Effector CD8-positive, alpha-beta T cell (primary cell): ENCODE measurements around the gene CC2D1A.

Experiments
- DNase-seq: peaks from one replicate; lab custom pipeline; 2025; lab: John Stamatoyannopoulos, UW

CC2D1A gene

GRCh38 chr19:13937479-13938300, 31.7 kb downstream of the CC2D1A start:
- DNase-seq, result no peak

- DNase-seq, result no peak
Measured at GRCh38 chr19:13938301-13939064, 32.5 kb downstream of the CC2D1A start, which contains the start of gene PODNL1. TSS of gene PODNL1 (minus strand) at chr19:13938417. CDS start at chr19:13938181, 236 bp downstream.

- DNase-seq, result no peak
Measured at GRCh38 chr19:13942023-13942684, 36.2 kb downstream of the CC2D1A start.

GRCh38 chr19:13946414-13946813, 40.4 kb downstream of the CC2D1A start:
- no peak for DNase-seq

GRCh38 chr19:13951043-13951442, 45.0 kb downstream of the CC2D1A start:
- DNase-seq, result no peak

- DNase-seq, result no peak
Measured at GRCh38 chr19:13951799-13952153, 45.8 kb downstream of the CC2D1A start.

- DNase-seq, result peak; percentile 98
Measured at GRCh38 chr19:13952154-13952930, 46.3 kb downstream of the CC2D1A start, which contains the start of gene DCAF15. TSS of gene DCAF15 (plus strand) at chr19:13952509. CDS start at chr19:13952513, 4 bp downstream.

GRCh38 chr19:13952931-13953531, 47.0 kb downstream of the CC2D1A start:
- DNase-seq, result peak; percentile 28

GRCh38 chr19:13954185-13954584, 48.2 kb downstream of the CC2D1A start:
- no peak for DNase-seq

- DNase-seq, result no peak
Measured at GRCh38 chr19:13955662-13956364, 49.8 kb downstream of the CC2D1A start.

GRCh38 chr19:13956365-13956744, 50.4 kb downstream of the CC2D1A start:
- DNase-seq, result no peak

GRCh38 chr19:13957051-13957450, 51.0 kb downstream of the CC2D1A start:
- DNase-seq, result no peak

GRCh38 chr19:13958043-13958442, 52.0 kb downstream of the CC2D1A start:
- no peak for DNase-seq

- DNase-seq, result no peak
Measured at GRCh38 chr19:13959141-13959961, 53.4 kb downstream of the CC2D1A start.

- peak; percentile 9 for DNase-seq
Measured at GRCh38 chr19:13959962-13960862, 54.2 kb downstream of the CC2D1A start.

- no peak for DNase-seq
Measured at GRCh38 chr19:13960863-13961784, 55.1 kb downstream of the CC2D1A start.
